Right ventricle myocardium inferior (tissue), 1 donor: Measurements from ENCODE around the gene BUD31. TPM values are rescaled to one million over a fixed set of nuclear protein-coding genes. Genes with fewer than 3 reads are reported as not detected.
"Not testable (repeated sequence)": the region's sequence is repeated elsewhere in the genome, so short reads cannot be mapped to it uniquely, and the experiment has no call there.

ENCODE experiments used
- ATAC-seq: fragments of 200-7000 bp; cut with Tn5 transposase; one replicate; pipeline ENCODE4 v1.9.1; 2020; ENCODE audit warnings: mild to moderate bottlenecking, moderate library complexity
- DNase-seq: peaks from one replicate; pipeline ENCODE4 v3.0.0; 2021; ENCODE audit errors: missing footprints
- intact Hi-C: fragments of 100-400 bp; cut with DNase I; formaldehyde crosslinking; loops from one replicate; pipeline ENCODE4 v1.11.0; 2022
- total RNA-seq: library from RNA; stranded (reverse); fragmentation: NEBNext Ultra II Directional; extraction: Animal tissue kit (Norgen Biotek cat#: 25700); gene quantifications from one replicate; pipeline ENCODE4 v1.2.1, GENCODE V29; 2021
- donor health status: DM: no; HTN: yes; CAD: no; lungs with severe emphysema.

The BUD31 gene
- total RNA-seq, 1 donor from 2014 or later = 38.1 TPM

GRCh38 chr7:99379043-99379577 lies 29.7 kb upstream of the BUD31 start:
- peak; percentile 86 for DNase-seq
- intact Hi-C loops = no loop called here
- ATAC-seq = peak; percentile 81

GRCh38 chr7:99379693-99380031 lies 29.1 kb upstream of the BUD31 start:
- intact Hi-C loops, ATAC-seq: not testable (repeated sequence)
- peak; percentile 41 for DNase-seq

GRCh38 chr7:99380032-99380822 lies 28.5 kb upstream of the BUD31 start:
- peak; percentile 73 for DNase-seq

GRCh38 chr7:99380823-99381663 lies 27.7 kb upstream of the BUD31 start:
- intact Hi-C loops = no loop called here
- DNase-seq (peak; percentile 73), ATAC-seq (peak; percentile 17)

More at GRCh38 chr7:99380032-99380822, 28.5 kb upstream of the BUD31 start:
- intact Hi-C loops = no loop called here
- ATAC-seq = peak; percentile 44

- DNase-seq (peak; percentile 60), ATAC-seq (no peak)
- intact Hi-C loops = no loop called here
Observed at GRCh38 chr7:99381664-99382075, 27.1 kb upstream of the BUD31 start.

GRCh38 chr7:99383203-99383602 lies 25.6 kb upstream of the BUD31 start:
- intact Hi-C loops = no loop called here
- DNase-seq (no peak), ATAC-seq (no peak)

- intact Hi-C loops = no loop called here
- ATAC-seq (no peak), DNase-seq (peak; percentile 16)
Observed at GRCh38 chr7:99383791-99384370, 24.9 kb upstream of the BUD31 start.

- ATAC-seq (no peak), DNase-seq (peak; percentile 32)
- intact Hi-C loops = no loop called here
Observed at GRCh38 chr7:99384523-99384922, 24.2 kb upstream of the BUD31 start.

GRCh38 chr7:99385564-99385963 lies 23.2 kb upstream of the BUD31 start:
- no peak for ATAC-seq
- intact Hi-C loops = no loop called here
- no peak for DNase-seq

GRCh38 chr7:99386584-99387238 lies 22.1 kb upstream of the BUD31 start:
- intact Hi-C loops = no loop called here
- ATAC-seq = no peak
- no peak for DNase-seq

- DNase-seq, ATAC-seq, intact Hi-C loops: not testable (repeated sequence)
Observed at GRCh38 chr7:99387239-99387635, 21.5 kb upstream of the BUD31 start.

GRCh38 chr7:99387912-99388311 lies 20.9 kb upstream of the BUD31 start:
- intact Hi-C loops = no loop called here
- DNase-seq (peak; percentile 58), ATAC-seq (no peak)

GRCh38 chr7:99389772-99390171 lies 19.0 kb upstream of the BUD31 start:
- DNase-seq (no peak), ATAC-seq (no peak)
- intact Hi-C loops = no loop called here

GRCh38 chr7:99390941-99391602 lies 17.7 kb upstream of the BUD31 start:
- DNase-seq (no peak), ATAC-seq (no peak)
- intact Hi-C loops = no loop called here

GRCh38 chr7:99392046-99392445 lies 16.7 kb upstream of the BUD31 start:
- intact Hi-C loops = no loop called here
- ATAC-seq = no peak
- DNase-seq = no peak

- ATAC-seq (peak; percentile 87), DNase-seq (peak; percentile 90)
- intact Hi-C loops = no loop called here
Observed at GRCh38 chr7:99392659-99393354, 16.0 kb upstream of the BUD31 start.

- intact Hi-C loops = no loop called here
- ATAC-seq (peak; percentile 58), DNase-seq (peak; percentile 82)
Observed at GRCh38 chr7:99393355-99394187, 15.2 kb upstream of the BUD31 start.
